ENCODE data around the gene UPK1A.
"Not testable (repeated sequence)": the region's sequence is repeated elsewhere in the genome, so short reads cannot be mapped to it uniquely, and the experiment has no call there.

UPK1A gene

DNA sequence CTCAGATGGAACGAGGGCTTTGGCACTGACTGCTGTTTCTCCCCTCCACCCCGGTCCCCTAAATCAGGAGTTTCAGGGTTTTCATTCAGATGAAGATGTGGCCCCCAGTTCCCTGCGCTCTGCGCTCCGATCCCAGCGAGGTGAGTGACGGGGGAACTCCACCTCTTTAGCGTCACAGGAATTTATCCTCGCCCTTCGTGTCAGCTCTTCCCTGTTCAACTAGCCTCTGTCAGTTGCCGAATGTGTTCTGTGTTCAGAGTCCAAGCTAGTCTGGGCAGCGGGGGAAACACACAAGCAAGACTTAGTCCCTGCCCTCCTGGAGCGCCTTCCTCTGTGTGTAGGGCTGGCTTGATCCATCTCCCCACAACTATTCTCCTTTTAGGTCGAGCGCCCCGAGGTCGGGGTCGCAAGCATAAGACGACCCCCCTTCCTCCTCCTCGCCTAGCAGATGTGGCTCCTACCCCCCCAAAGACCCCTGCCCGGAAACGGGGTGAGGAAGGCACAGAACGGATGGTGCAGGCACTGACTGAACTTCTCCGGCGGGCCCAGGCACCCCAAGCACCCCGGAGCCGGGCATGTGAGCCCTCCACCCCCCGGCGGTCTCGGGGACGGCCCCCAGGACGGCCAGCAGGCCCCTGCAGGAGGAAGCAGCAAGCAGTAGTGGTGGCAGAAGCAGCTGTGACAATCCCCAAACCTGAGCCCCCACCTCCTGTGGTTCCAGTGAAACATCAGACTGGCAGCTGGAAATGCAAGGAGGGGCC, 53.3 kb downstream of the UPK1A start:
- DNase-seq: no peak

DNA sequence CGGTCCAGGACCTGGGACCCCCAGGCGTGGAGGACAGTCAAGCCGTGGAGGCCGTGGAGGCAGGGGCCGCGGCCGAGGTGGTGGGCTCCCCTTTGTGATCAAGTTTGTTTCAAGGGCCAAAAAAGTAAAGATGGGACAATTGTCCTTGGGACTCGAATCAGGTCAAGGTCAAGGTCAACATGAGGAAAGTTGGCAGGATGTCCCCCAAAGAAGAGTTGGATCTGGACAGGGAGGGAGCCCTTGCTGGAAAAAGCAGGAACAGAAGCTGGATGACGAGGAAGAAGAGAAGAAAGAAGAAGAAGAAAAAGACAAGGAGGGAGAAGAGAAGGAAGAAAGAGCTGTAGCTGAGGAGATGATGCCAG, 53.8 kb downstream of the UPK1A start:
- no peak for DNase-seq

DNA sequence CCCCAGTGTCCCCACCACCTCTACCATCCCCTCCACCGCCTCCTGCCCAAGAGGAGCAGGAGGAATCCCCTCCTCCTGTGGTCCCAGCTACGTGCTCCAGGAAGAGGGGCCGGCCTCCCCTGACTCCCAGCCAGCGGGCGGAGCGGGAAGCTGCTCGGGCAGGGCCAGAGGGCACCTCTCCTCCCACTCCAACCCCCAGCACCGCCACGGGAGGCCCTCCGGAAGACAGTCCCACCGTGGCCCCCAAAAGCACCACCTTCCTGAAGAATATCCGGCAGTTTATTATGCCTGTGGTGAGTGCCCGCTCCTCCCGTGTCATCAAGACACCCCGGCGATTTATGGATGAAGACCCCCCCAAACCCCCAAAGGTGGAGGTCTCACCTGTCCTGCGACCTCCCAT, 54.3 kb downstream of the UPK1A start:
- no peak for DNase-seq

DNA sequence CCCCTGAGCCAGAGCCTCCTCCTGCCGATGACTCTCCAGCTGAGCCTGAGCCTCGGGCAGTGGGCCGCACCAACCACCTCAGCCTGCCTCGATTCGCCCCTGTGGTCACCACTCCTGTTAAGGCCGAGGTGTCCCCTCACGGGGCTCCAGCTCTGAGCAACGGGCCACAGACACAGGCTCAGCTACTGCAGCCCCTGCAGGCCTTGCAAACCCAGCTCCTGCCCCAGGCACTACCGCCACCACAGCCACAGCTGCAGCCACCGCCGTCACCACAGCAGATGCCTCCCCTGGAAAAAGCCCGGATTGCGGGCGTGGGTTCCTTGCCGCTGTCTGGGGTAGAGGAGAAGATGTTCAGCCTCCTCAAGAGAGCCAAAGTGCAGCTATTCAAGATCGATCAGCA, 55.1 kb downstream of the UPK1A start:
- DNase-seq: no peak

DNA sequence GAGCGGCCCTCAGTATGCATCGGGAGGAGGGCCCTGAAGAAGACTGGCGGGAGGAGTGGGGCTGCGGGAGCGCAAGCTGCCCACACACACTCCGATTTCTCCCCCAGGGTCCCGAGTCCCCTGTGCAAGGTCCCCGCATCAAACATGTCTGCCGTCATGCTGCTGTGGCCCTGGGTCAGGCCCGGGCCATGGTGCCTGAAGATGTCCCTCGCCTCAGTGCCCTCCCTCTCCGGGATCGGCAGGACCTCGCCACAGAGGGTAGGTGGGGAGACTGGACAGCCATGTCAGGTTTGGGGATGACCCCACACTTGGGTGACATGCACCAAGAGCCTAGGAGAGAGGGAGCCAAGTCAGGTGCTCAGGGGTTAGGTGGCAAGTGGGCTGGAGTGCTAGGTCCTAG, 56.1 kb downstream of the UPK1A start:
- no peak for DNase-seq

DNA sequence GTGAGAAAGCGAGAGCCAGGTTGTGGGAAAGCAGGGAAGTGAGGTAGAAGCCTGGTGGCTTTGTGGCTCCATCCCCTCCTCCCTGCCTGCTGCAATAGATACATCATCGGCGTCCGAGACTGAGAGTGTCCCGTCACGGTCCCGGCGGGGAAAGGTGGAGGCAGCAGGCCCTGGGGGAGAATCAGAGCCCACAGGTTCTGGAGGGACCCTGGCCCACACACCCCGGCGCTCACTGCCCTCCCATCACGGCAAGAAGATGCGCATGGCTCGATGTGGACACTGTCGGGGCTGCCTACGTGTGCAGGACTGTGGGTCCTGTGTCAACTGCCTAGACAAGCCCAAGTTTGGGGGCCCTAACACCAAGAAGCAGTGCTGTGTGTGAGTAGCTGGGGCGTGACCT, 56.6 kb downstream of the UPK1A start:
- no peak for DNase-seq

DNA sequence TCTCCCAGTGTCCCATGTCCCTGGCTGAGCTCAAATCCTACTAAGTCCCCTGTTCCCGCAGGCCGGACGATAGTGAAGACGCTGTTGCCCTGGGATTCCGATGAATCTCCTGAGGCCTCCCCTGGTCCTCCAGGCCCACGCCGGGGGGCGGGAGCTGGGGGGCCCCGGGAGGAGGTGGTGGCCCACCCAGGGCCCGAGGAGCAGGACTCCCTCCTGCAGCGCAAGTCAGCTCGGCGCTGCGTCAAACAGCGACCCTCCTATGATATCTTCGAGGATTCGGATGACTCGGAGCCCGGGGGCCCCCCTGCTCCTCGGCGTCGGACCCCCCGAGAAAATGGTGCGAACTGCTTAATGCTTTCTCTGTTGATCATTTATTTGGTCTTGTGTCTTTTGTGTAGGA, 57.4 kb downstream of the UPK1A start:
- DNase-seq: no peak

DNA sequence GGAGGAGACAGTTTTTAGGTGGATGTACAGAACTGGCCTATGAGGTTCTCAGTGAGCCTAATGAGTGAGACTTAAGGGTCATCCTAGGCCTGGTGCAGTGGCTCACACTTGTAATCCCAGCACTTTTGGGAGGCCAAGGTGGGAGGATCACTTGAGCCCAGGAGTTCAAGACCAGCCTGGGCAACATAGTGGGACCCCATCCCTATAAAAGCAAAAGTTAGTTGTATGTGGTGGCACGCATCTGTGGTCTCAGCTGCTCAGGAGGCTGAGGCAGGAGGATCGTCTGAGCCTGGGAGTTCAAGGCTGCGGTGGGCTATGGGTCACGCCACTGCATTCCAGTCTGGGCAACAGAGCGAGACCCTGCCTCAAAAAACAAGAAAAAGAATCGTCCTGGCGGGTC, 57.8 kb downstream of the UPK1A start:
- DNase-seq: not testable (repeated sequence)

DNA sequence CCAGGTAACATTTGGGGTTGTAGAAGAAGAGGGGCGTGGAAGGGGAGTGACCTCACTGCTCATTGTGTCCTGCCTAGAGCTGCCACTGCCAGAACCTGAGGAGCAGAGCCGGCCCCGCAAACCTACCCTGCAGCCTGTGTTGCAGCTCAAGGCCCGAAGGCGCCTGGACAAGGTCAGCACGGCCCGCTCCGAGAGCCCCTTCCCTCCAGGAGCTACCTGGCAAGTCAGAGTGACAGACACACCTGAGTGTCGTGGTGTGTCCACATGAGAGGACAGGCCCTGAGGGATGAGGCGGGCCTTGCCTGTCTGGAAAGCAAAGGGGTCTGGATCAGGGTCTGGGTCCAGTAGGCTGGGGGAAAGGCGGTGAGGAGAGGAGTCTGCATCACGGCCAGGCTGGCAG, 58.2 kb downstream of the UPK1A start:
- no peak for DNase-seq

DNA sequence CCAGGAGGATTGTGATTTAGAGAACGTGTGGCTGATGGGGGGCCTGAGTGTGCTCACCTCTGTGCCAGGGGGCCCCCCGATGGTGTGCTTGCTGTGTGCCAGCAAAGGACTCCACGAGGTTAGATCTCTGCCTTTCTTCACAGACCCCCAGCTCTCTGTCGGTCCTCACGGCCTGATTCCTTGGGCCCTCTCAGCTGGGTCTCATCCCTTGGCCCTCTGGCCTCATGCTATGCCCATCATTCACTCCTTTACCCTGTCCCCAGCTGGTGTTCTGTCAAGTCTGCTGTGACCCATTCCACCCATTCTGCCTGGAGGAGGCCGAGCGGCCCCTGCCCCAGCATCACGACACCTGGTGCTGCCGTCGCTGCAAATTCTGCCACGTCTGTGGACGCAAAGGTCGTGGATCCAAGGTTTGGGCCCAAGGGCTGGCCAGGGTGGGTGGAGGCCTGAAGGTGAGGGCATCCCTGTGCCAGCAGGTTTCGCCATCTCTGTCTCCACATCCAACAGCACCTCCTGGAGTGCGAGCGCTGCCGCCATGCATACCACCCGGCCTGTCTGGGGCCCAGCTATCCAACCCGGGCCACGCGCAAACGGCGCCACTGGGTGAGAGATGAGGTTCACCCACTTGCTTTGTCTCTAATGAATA, 59.0 kb downstream of the UPK1A start:
- no peak for DNase-seq

DNA sequence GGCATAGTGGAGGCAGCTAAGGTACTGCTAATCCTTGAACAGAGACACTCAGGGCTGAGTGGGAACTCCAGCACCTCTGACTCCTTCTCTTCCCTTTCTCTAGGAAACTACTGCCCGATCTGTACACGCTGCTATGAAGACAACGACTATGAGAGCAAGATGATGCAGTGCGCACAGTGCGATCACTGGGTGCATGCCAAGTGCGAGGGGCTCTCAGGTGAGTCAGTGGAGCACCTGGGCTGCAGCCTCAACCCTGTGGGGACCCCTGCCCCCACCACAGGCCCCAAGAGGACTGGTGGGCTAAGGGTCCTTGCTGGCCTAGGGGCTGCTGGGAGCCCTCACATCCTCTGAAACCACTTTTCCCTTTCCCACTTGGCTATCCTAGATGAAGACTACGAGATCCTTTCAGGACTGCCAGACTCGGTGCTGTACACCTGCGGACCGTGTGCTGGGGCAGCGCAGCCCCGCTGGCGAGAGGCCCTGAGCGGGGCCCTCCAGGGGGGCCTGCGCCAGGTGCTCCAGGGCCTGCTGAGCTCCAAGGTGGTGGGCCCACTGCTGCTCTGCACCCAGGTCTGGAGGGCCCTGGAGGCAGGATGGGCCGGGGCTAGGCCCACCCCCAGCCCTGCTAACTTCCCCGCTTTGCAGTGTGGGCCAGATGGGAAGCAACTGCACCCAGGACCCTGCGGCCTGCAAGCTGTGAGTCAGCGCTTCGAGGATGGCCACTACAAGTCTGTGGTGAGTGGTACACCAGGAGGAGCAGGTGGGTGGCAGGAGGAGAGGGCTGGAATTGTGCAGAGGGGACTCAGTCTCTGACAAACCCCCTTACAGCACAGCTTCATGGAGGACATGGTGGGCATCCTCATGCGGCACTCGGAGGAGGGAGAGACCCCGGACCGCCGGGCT, 61.0 kb downstream of the UPK1A start:
- DNase-seq: no peak
